ENCODE data around the gene CCDC68.

The CCDC68 gene

GRCh38 chr18:54899500-54899899 lies 59.8 kb downstream of the CCDC68 start:
- no peak for TF ChIP-seq CTCF (IDR thresholded peaks at IDR 0.05; ENCODE audit: borderline replicate concordance, insufficient read depth, low read depth, low read length)
- H3K4me3 ChIP-seq (ENCODE audit: low read depth, low read length): no peak overlapping the region

GRCh38 chr18:54888933-54889332 lies 70.3 kb downstream of the CCDC68 start:
- no peak overlapping the region for H3K4me3 ChIP-seq (ENCODE audit: low read depth, low read length)
- TF ChIP-seq CTCF (IDR thresholded peaks at IDR 0.05; ENCODE audit: borderline replicate concordance, insufficient read depth, low read depth, low read length): no peak

GRCh38 chr18:54888378-54888777 lies 70.9 kb downstream of the CCDC68 start:
- no peak for TF ChIP-seq CTCF (IDR thresholded peaks at IDR 0.05; ENCODE audit: borderline replicate concordance, insufficient read depth, low read depth, low read length)
- H3K4me3 ChIP-seq (ENCODE audit: low read depth, low read length): no peak overlapping the region

- no peak for TF ChIP-seq CTCF (IDR thresholded peaks at IDR 0.05; ENCODE audit: borderline replicate concordance, insufficient read depth, low read depth, low read length)
Observed at GRCh38 chr18:54883816-54884604, 75.3 kb downstream of the CCDC68 start.

DNA sequence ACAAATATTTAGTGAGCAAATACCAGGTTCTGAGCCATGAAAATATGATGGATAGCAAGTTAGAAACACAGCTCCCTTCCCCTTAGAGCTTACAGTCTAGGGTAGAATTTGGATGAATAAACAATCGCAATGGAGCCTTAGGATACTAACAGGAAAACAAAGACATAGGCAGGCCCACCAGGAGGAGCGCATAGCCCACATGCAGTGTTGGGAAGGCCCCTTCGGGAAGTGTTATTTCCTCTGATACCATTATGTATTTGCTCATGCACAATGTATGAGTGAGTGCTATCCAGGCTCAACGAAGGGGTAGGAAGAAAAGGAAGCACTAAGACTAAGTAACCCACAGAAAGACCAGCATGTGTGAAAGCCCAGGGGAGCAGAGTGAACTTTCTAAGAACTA lies 76.9 kb downstream of the CCDC68 start:
- TF ChIP-seq CTCF (IDR thresholded peaks at IDR 0.05; ENCODE audit: borderline replicate concordance, insufficient read depth, low read depth, low read length): no peak
- H3K4me3 ChIP-seq (ENCODE audit: low read depth, low read length): no peak overlapping the region

More at GRCh38 chr18:54883816-54884604, 75.3 kb downstream of the CCDC68 start:
- no peak overlapping the region for H3K4me3 ChIP-seq (ENCODE audit: low read depth, low read length)

DNA sequence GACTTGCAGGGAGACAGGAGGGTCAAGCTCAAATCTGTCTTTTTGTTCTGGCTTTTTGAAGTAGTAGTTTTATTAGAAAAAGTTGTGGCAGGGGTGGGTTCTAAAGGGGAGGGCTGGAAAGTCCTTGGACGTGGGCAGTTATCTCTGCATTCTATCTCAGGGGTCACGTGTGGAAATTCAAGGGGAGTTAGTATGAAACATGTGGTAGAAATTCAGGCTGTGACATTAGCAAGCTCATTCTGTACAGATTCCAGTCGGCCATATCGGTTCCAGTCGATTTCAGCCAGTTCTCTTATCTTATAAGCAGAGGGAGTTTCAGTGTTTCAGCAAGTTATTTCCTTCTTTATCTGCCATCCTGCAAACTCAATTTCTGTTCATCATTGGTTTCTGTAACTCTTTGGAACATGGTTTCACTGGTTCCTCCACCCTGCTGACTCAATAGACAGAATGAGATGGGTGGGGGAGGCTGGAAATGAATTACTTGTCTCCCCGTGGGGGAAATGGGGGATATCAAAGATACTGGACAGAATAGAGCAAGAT lies 78.0 kb downstream of the CCDC68 start:
- no peak overlapping the region for H3K4me3 ChIP-seq (ENCODE audit: low read depth, low read length)
- no peak for TF ChIP-seq CTCF (IDR thresholded peaks at IDR 0.05; ENCODE audit: borderline replicate concordance, insufficient read depth, low read depth, low read length)

Data from GM12875 (cell line).